ENCODE data around the gene KRTAP13-1.

Gene KRTAP13-1

GRCh38 chr21:30437010-30437565 is 41.3 kb downstream of the KRTAP13-1 start:
- Mint-ChIP-seq H3K9me3 (peaks cover 3% of the 10 kb centered on the region), H3K4me3 (no peak overlapping the region), H3K27ac (no peak overlapping the region), H3K27me3 (no peaks in the 10 kb centered on the region), H3K4me1 (no peaks in the 10 kb centered on the region), H3K36me3 (no peaks in the 10 kb centered on the region)
- no peak for ATAC-seq

GRCh38 chr21:30439975-30440374 is 44.1 kb downstream of the KRTAP13-1 start, which contains the start of gene KRTAP15-1:
Gene KRTAP15-1, plus strand, starts transcription at chr21:30440275. Its CDS starts 53 bp downstream, at chr21:30440328.
- Mint-ChIP-seq H3K27me3 (no peaks in the 10 kb centered on the region), H3K36me3 (no peaks in the 10 kb centered on the region), H3K27ac (no peak within 1 kb of the TSS), H3K4me3 (no peak within 1 kb of the TSS), H3K9me3 (peaks cover 3% of the 10 kb centered on the region), H3K4me1 (no peaks in the 10 kb centered on the region)
- no peak for ATAC-seq

- H3K27ac Mint-ChIP-seq, result no peak overlapping the region
- no peak overlapping the region for H3K4me3 Mint-ChIP-seq
- no peaks in the 10 kb centered on the region for H3K4me1 Mint-ChIP-seq
- H3K9me3 Mint-ChIP-seq, result no peaks in the 10 kb centered on the region
- no peak for ATAC-seq
- H3K27me3 Mint-ChIP-seq, result no peaks in the 10 kb centered on the region
- H3K36me3 Mint-ChIP-seq, result no peaks in the 10 kb centered on the region
These were observed 47.4 kb downstream of the KRTAP13-1 start for GRCh38 chr21:30443226-30443625.

- no peak for ATAC-seq
- H3K9me3 Mint-ChIP-seq, result no peaks in the 10 kb centered on the region
- no peak overlapping the region for H3K4me3 Mint-ChIP-seq
- no peak overlapping the region for H3K27ac Mint-ChIP-seq
- H3K36me3 Mint-ChIP-seq, result no peaks in the 10 kb centered on the region
- H3K4me1 Mint-ChIP-seq, result no peaks in the 10 kb centered on the region
- H3K27me3 Mint-ChIP-seq, result no peaks in the 10 kb centered on the region
These were observed 48.4 kb downstream of the KRTAP13-1 start for GRCh38 chr21:30444204-30444603.
